Stomach (tissue), 9 donors: ENCODE results near the gene KDM4B. TPM values are rescaled to one million over a fixed set of nuclear protein-coding genes. Genes with fewer than 3 reads are reported as not detected.

Source experiments
- DNase-seq, 2 donors: peaks; one replicate each; pipeline versions ENCODE4 v3.0.0 to v3.0.0-alpha.2; 2013 to 2019
- H3K27ac ChIP-seq, 5 donors: fragments of 200-600 bp in 4 of 5; sonication (generic) in 4 of 5; one replicate each; pipeline ENCODE4 v1.5.1; 2013 to 2019; ENCODE audit warnings: mild to moderate bottlenecking in 1 of 5, moderate library complexity in 1 of 5
- H3K27me3 ChIP-seq, 3 donors: fragments of 200-600 bp; sonication (generic); one replicate each; pipeline ENCODE4 v1.5.1; 2017 to 2019; ENCODE audit warnings: mixed run types in 1 of 3
- H3K36me3 ChIP-seq, 4 donors: fragments of 200-600 bp; sonication (generic); 1 replicate in 3 of 4; 2 replicates in 1 of 4; pipeline ENCODE4 v1.5.1; 2016 to 2019
- H3K4me1 ChIP-seq, 4 donors: fragments of 200-600 bp; sonication (generic); one replicate each; pipeline ENCODE4 v1.5.1; 2016 to 2019
- H3K4me3 ChIP-seq, 4 donors: fragments of 200-600 bp; sonication (generic) in 3 of 4; one replicate each; pipeline ENCODE4 v1.5.1; 2016 to 2019; ENCODE audit warnings: mild to moderate bottlenecking in 1 of 4
- H3K9me3 ChIP-seq, 4 donors: fragments of 200-600 bp; sonication (generic); one replicate each; pipeline ENCODE4 v1.5.1; 2016 to 2019
- EP300 ChIP-seq: sonication (generic); formaldehyde crosslinking; IDR thresholded peaks from one replicate; pipeline ENCODE4 v1.6.1; 2017; ENCODE audit warnings: antibody characterized with exemption
- POLR2A ChIP-seq, 4 donors: fragments of 450-650 bp; IDR thresholded peaks; one replicate each; pipeline ENCODE4 v1.6.1; 2016; ENCODE audit warnings: antibody characterized with exemption in 4 of 4, control low read depth in 2 of 4, mild to moderate bottlenecking in 1 of 4, moderate library complexity in 1 of 4
- POLR2AphosphoS5 ChIP-seq, 3 donors: sonication (generic); formaldehyde crosslinking; IDR thresholded peaks; one replicate each; pipeline ENCODE4 v1.6.1; 2016; ENCODE audit warnings: antibody characterized with exemption in 3 of 3
- WGBS, 5 donors: extraction: QIAGEN DNeasy Blood & Tissue Kit in 3 of 5; methylation state at CpG; one replicate each; pipeline versions ENCODE4 v1.1.5 to v1.1.7; 2013 to 2018; 5-methylcytosine and 5-hydroxymethylcytosine counted together
- intact Hi-C: fragments of 100-400 bp; cut with DNase I; formaldehyde crosslinking; loops from one replicate; pipeline ENCODE4 v1.15.1; 2023; ENCODE audit warnings: low total_unique reads
- polyA plus RNA-seq, 3 donors: library from polyadenylated mRNA; stranded (reverse); fragments of 200-250 nt; gene quantifications; one replicate each; pipeline ENCODE4 v1.2.3, GENCODE V29; 2013
- total RNA-seq, 5 donors: library from RNA; depleted of rRNA; stranded (reverse); fragments of >200 nt; gene quantifications; one replicate each; pipeline versions ENCODE4 v1.1.0 to v1.2.3, GENCODE V29; 2014 to 2016
- TF ChIP-seq, protein P1 (sequence below), 7 experiments: fragments of 450-650 bp in 4 of 7; fragments of 200-600 bp in 3 of 7; sonication (generic) in 3 of 7; IDR thresholded peaks; one replicate each; pipeline ENCODE4 v1.5.1; 2016 to 2019; ENCODE audit warnings: antibody characterized with exemption in 7 of 7, control low read depth in 2 of 7, mild to moderate bottlenecking in 1 of 7
- donor health status: healthy with polysubstance abuse.
- donor health status: Bipolar disorder and iron deficiency.
- donor health status: healthy.

KDM4B gene
- total and polyA plus RNA-seq, 8 donors: 5.2 to 202 (median 29.4) TPM

DNA sequence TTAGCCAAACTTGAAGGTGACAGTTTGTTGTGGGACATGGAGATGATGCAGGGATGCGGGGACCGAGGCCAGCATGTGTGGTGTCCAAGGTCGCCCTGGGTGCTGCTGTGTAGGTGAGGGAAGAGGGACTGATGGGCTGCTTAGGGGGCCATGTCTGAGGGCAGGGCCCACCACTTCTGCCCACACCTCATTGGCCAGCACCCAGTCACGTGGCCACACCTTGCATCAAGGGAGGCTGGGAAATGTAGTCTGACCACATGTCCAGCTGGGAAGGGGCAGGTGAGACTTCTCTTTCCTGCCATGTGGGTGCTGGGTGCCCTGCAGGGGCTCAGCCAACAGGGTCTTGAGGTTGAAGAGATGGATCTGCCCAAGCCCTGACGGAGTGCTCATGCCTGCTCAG lies 88.9 kb downstream of the KDM4B start:
- DNase-seq: no peak
- H3K4me1 ChIP-seq: no peaks in the 10 kb centered on the region
- intact Hi-C loops: no loop called here
- H3K27ac ChIP-seq: no peak overlapping the region
- H3K4me3 ChIP-seq: no peak overlapping the region
- H3K36me3 ChIP-seq: peaks cover 12 to 92% (median 75%) of the 10 kb centered on the region in 4 donors
- 88 to 94% (median 92%) methylated on average over 4 to 5 of the region's 5 CpGs for WGBS, 5 donors
- H3K27me3 ChIP-seq: no peaks in the 10 kb centered on the region
- H3K9me3 ChIP-seq: peaks cover 0 to 7% (median 3%) of the 10 kb centered on the region in 4 donors
- TF ChIP-seq, protein P1, sequence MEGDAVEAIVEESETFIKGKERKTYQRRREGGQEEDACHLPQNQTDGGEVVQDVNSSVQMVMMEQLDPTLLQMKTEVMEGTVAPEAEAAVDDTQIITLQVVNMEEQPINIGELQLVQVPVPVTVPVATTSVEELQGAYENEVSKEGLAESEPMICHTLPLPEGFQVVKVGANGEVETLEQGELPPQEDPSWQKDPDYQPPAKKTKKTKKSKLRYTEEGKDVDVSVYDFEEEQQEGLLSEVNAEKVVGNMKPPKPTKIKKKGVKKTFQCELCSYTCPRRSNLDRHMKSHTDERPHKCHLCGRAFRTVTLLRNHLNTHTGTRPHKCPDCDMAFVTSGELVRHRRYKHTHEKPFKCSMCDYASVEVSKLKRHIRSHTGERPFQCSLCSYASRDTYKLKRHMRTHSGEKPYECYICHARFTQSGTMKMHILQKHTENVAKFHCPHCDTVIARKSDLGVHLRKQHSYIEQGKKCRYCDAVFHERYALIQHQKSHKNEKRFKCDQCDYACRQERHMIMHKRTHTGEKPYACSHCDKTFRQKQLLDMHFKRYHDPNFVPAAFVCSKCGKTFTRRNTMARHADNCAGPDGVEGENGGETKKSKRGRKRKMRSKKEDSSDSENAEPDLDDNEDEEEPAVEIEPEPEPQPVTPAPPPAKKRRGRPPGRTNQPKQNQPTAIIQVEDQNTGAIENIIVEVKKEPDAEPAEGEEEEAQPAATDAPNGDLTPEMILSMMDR (IDR thresholded peaks at IDR 0.05): no peak
- TF ChIP-seq POLR2AphosphoS5 (IDR thresholded peaks at IDR 0.05) (no peak), EP300 (no peak), POLR2A (IDR thresholded peaks at IDR 0.05) (no peak)

DNA sequence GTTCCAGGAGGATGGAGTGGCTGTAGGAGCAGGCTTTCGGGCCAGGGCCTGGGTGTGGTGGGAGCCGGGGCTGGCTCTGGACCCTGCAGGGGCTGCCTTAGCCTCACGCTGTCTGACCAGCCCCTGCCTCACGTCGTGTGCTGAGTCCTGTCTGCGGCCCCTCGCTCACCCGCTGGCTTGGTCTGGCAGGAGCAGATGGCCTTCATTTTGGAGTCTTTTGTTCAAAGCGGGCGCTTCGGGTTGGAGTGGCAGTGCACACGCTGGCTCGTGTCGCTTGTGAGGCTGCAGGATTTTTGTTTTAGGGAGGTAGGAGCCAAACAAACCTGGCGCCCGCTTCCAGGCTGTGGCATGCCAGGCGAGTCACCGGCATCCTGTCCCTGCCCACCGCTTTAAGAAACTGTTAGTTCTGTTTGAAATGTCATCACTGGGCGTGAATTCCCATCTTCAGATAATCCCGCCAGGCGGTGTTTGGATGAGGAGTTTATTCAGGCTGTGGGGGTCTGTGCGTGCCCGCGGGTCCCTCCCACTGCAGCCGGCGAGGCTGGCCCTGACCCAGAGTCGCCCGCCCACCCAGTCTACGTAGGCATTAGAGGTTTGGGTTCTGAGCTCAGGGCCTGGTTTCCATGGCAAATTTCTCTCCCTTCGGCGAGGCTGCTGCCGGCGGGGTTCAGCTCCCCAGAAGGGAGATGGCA lies 89.8 kb downstream of the KDM4B start:
- WGBS, 5 donors: 84 to 95% (median 90%) methylated on average over 26 to 34 of the region's 34 CpGs
- intact Hi-C loops: no loop called here
- DNase-seq: no peak
- H3K36me3 ChIP-seq: peaks cover 11 to 94% (median 78%) of the 10 kb centered on the region in 4 donors
- H3K4me3 ChIP-seq: no peak overlapping the region
- H3K27me3 ChIP-seq: no peaks in the 10 kb centered on the region
- TF ChIP-seq POLR2A (IDR thresholded peaks at IDR 0.05) (no peak), POLR2AphosphoS5 (IDR thresholded peaks at IDR 0.05) (no peak), EP300 (no peak)
- TF ChIP-seq, protein P1 (IDR thresholded peaks at IDR 0.05): no peak
- no peak overlapping the region for H3K27ac ChIP-seq
- H3K9me3 ChIP-seq: peaks cover 0 to 7% (median 6%) of the 10 kb centered on the region in 4 donors
- no peaks in the 10 kb centered on the region for H3K4me1 ChIP-seq

DNA sequence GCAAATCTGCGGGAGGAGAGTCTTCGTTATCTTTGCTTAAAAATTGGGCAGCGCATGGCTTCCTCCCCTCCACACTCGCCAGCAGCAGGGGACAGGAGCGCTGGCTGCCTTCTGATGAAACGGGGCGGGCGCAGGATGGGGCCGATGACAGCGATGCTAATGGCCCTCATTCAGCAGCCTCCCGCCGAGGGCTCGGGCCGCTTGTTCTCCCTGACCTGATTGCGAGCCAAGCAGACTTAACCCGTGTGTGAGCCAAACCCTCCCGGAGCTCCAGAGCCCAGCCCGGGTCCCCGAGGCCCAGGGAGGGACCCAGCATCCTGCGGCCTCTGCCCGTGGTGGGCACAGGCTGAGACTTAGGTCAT lies 90.3 kb downstream of the KDM4B start:
- TF ChIP-seq, protein P1 (IDR thresholded peaks at IDR 0.05): no peak
- TF ChIP-seq POLR2A (IDR thresholded peaks at IDR 0.05) (no peak), POLR2AphosphoS5 (IDR thresholded peaks at IDR 0.05) (no peak), EP300 (no peak)
- Histone ChIP-seq H3K36me3 (peaks cover 6 to 94% (median 78%) of the 10 kb centered on the region in 4 donors), H3K27me3 (no peaks in the 10 kb centered on the region), H3K4me3 (no peak overlapping the region), H3K4me1 (no peaks in the 10 kb centered on the region), H3K9me3 (peaks cover 0 to 7% (median 6%) of the 10 kb centered on the region in 4 donors), H3K27ac (no peak overlapping the region)
- intact Hi-C loops: no loop called here
- DNase-seq: no peak
- WGBS, 5 donors: 73 to 92% (median 84%) methylated on average over 11 to 21 of the region's 21 CpGs

DNA sequence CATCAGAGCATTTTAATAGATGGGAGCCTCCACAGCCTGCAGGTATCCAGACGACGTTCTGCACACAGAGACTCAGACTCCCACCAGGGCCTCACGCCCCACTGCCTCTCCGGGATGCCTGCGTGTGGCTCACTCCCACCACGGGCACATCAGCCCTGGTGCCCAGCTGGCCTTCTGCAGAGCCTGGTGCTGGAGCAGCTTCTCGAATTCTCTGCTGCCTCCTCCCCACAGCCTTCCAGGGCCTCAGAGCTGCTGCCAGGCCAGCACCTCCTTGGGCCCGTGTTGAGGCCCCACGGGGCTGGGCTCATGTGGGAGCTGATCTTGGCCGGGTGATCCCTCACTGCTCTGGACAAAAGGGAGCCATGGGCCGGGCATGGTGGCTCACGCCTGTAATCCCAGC lies 90.9 kb downstream of the KDM4B start:
- no peak for DNase-seq
- no peak overlapping the region for H3K4me3 ChIP-seq
- TF ChIP-seq POLR2A (IDR thresholded peaks at IDR 0.05) (no peak), EP300 (no peak), POLR2AphosphoS5 (IDR thresholded peaks at IDR 0.05) (no peak)
- TF ChIP-seq, protein P1 (IDR thresholded peaks at IDR 0.05): no peak
- 91 to 98% (median 96%) methylated on average over 7 to 12 of the region's 12 CpGs for WGBS, 5 donors
- H3K27me3 ChIP-seq: no peaks in the 10 kb centered on the region
- no peaks in the 10 kb centered on the region for H3K4me1 ChIP-seq
- peaks cover 0 to 7% (median 6%) of the 10 kb centered on the region in 4 donors for H3K9me3 ChIP-seq
- H3K36me3 ChIP-seq: peaks cover under 1 to 94% (median 78%) of the 10 kb centered on the region in 4 donors
- H3K27ac ChIP-seq: no peak overlapping the region
- intact Hi-C loops: no loop called here
